GM18520 (cell line): ENCODE measurements around the gene MICOS13.
A peak's percentile ranks its signal among the peaks of the same experiment; 100 is the strongest.
"Not testable (repeated sequence)": the region's sequence is repeated elsewhere in the genome, so short reads cannot be mapped to it uniquely, and the experiment has no call there.

Experiments used
- ATAC-seq: cut with Tn5 transposase; IDR thresholded peaks from one replicate; pipeline ENCODE4 v1.9.1; 2021; ENCODE audit not compliant: unreplicated experiment

MICOS13 gene

GRCh38 chr19:5680437-5681368, at the start of gene MICOS13, which contains the start of gene HSD11B1L:
MICOS13 (minus strand) TSS chr19:5680516; CDS start chr19:5680486, 30 bp downstream.
HSD11B1L (plus strand) TSS chr19:5681027; CDS start chr19:5684833, 3,806 bp downstream.
- peak; percentile 81 for ATAC-seq

- ATAC-seq: no peak
Measured at GRCh38 chr19:5727453-5728050, 47.2 kb upstream of the MICOS13 start.

GRCh38 chr19:5719961-5720790, 39.9 kb upstream of the MICOS13 start, which contains the start of the genes CATSPERD and LONP1:
CATSPERD (plus strand) TSS chr19:5720637; CDS start chr19:5720738, 101 bp downstream.
LONP1 (minus strand) TSS chr19:5720146; CDS start chr19:5720132, 14 bp downstream.
- ATAC-seq: peak; percentile 75

- ATAC-seq: no peak
Measured at GRCh38 chr19:5719274-5719960, 39.1 kb upstream of the MICOS13 start.

- no peak for ATAC-seq
Measured at GRCh38 chr19:5718579-5719273, 38.4 kb upstream of the MICOS13 start.

GRCh38 chr19:5718037-5718578, 37.8 kb upstream of the MICOS13 start:
- no peak for ATAC-seq

- no peak for ATAC-seq
Measured at GRCh38 chr19:5717215-5717935, 37.1 kb upstream of the MICOS13 start.

GRCh38 chr19:5714816-5715215, 34.5 kb upstream of the MICOS13 start:
- ATAC-seq: no peak

GRCh38 chr19:5713228-5713627, 32.9 kb upstream of the MICOS13 start:
- ATAC-seq: no peak

- no peak for ATAC-seq
Measured at GRCh38 chr19:5711713-5712161, 31.4 kb upstream of the MICOS13 start.

- no peak for ATAC-seq
Measured at GRCh38 chr19:5711025-5711424, 30.7 kb upstream of the MICOS13 start.

- no peak for ATAC-seq
Measured at GRCh38 chr19:5707576-5708575, 27.6 kb upstream of the MICOS13 start.

- ATAC-seq: no peak
Measured at GRCh38 chr19:5706876-5707573, 26.7 kb upstream of the MICOS13 start.

GRCh38 chr19:5705552-5705951, 25.2 kb upstream of the MICOS13 start:
- ATAC-seq: no peak

- no peak for ATAC-seq
Measured at GRCh38 chr19:5703819-5704818, 23.8 kb upstream of the MICOS13 start.

GRCh38 chr19:5702053-5702410, 21.7 kb upstream of the MICOS13 start:
- ATAC-seq: not testable (repeated sequence)
